Left colon (tissue), 2 donors: ENCODE measurements around the gene GALNT12. TPM values are rescaled to one million over a fixed set of nuclear protein-coding genes. Genes with fewer than 3 reads are reported as not detected.

ENCODE experiments used
- ATAC-seq: fragments of 200-7000 bp; cut with Tn5 transposase; one replicate; pipeline ENCODE4 v1.9.1; 2020; ENCODE audit warnings: mild to moderate bottlenecking, moderate library complexity
- DNase-seq, 2 donors: peaks; one replicate each; pipeline ENCODE4 v3.0.0-alpha.2; 2020
- intact Hi-C, 2 donors: fragments of 100-400 bp; cut with DNase I in 1 of 2; cut with micrococcal nuclease in 1 of 2; formaldehyde crosslinking; loops; one replicate each; pipeline versions ENCODE4 v1.11.2 to v1.14.0; 2022; cut with DNase I, micrococcal nuclease
- total RNA-seq, 2 donors: library from RNA; stranded (reverse); fragmentation: NEBNext Ultra II Directional; extraction: Animal tissue kit (Norgen Biotek cat#: 25700); gene quantifications; one replicate each; pipeline ENCODE4 v1.2.1, GENCODE V29; 2021
- donor health status: DM: no; HTN: no; CAD: no.
- donor health status: DM: yes; HTN: yes; CAD: no.

The GALNT12 gene
- total RNA-seq, 2 donors from 2014 or later: 115 to 156 TPM

- no peak for ATAC-seq
- intact Hi-C loops: no loop called here
- DNase-seq: no peak
These were observed 14.4 kb downstream of the GALNT12 start for GRCh38 chr9:98821831-98822230.

- no peak for DNase-seq
- intact Hi-C loops: no loop called here
- no peak for ATAC-seq
These were observed 15.2 kb downstream of the GALNT12 start for GRCh38 chr9:98822661-98823060.

DNA sequence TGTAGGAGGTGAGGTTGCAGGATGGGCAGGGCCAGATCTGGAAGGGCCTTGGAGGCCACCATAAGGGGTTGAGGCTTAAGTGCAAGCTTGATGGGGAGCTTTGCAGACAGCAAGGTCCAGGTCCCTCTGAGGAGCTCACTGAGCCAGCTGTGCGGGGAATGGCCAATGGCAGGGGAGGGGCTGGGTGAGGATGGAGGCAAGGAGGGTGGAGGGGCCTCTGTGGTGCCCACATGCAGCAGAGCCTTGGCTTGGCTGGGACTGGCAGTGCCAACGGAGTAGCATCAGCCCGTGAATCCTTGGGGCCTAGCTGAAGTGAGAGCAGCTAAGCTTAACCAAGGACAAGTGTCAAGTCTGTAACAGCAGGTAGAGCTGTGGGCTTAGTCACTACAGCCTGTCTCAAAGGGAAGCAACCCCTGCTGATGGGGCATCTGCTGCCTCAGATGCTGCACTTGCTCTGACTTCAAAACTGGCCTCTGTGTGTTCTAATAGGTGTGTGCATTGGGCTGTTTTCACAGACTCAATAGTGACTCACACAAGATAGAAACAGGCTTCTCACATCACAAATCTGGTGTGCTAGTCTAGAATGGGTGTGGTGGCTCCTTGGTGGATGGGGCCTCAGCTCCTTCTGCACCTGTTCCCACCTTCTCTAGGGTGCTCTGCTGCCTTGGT lies 16.3 kb downstream of the GALNT12 start:
- ATAC-seq (no peak), DNase-seq (no peak)
- intact Hi-C loops: no loop called here

DNA sequence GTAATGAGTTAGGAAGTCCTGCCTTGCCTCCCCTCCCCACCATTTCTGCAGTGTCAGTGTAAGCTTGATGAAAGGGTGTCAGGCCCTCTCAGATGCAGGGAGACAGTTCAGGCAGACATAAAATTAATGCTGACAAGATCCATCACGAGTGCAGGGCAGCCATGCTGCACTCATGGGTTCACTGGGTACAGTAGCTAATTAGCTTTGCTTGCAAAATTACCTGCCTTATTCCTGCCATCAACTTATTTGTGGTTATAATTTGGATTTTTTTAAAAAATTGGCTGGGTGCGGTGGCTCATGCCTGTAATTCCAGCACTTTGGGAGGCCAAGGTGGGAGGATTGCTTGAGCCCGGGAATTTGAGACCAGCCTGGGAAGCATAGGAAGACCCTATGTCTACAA lies 17.9 kb downstream of the GALNT12 start:
- ATAC-seq: no peak
- DNase-seq: no peak
- intact Hi-C loops: no loop called here

DNA sequence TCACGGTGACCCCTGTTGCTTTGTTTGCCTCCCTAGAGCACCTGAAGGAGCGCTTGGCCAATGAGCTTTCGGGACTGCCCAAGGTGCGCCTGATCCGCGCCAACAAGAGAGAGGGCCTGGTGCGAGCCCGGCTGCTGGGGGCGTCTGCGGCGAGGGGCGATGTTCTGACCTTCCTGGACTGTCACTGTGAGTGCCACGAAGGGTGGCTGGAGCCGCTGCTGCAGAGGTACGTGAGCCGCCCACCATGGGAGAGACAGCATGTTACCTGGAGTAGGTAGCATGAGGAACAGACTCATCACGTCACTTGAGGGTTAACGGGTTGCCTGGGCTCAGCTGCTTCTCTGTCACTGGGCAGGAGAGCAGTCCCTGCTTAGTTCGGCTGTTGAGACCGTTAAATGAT lies 19.2 kb downstream of the GALNT12 start:
- intact Hi-C loops: no loop called here

GRCh38 chr9:98829766-98830165 lies 22.3 kb downstream of the GALNT12 start:
- intact Hi-C loops: no loop called here
- ATAC-seq (no peak), DNase-seq (no peak)

More for the DNA sequence above, 19.2 kb downstream of the GALNT12 start:
- ATAC-seq: no peak
- no peak for DNase-seq

DNA sequence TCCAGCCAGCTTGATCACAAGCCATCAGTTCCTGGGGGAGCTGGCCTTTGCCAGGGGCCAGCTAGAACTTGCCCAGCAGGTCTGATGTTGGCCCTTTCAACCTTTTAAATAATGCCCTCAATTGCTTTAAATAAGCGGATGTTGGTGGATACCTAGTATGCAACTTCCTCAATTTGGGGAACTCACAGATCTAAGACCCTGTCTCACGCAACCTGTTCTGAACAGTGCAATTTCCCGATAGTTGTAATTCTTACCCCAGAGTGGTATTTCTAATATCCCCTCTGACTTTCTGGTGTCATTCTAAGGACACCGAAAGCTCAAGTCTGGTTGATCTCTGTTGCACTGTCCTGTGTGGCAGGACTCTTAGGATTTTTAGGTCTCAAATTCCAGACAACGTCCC lies 23.1 kb downstream of the GALNT12 start:
- DNase-seq (no peak), ATAC-seq (no peak)
- intact Hi-C loops: no loop called here

GRCh38 chr9:98831696-98832095 lies 24.2 kb downstream of the GALNT12 start:
- intact Hi-C loops: no loop called here
- ATAC-seq (no peak), DNase-seq (no peak)

DNA sequence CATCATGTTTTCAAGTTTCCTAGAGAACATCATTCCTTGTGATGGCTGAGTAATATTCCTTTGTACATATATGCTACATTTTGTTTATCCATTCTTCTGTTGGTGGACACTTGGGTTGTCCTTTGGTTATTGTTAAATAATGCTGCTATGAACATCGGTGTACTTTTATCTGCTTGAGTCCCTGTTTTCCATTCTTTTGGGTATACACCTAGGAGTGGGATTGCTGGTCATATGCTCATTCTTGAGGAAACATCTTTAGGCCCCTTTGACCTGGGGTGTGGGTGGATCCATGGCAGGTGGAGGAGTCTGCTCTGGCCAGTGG lies 25.3 kb downstream of the GALNT12 start:
- DNase-seq (no peak), ATAC-seq (no peak)
- intact Hi-C loops: no loop called here

DNA sequence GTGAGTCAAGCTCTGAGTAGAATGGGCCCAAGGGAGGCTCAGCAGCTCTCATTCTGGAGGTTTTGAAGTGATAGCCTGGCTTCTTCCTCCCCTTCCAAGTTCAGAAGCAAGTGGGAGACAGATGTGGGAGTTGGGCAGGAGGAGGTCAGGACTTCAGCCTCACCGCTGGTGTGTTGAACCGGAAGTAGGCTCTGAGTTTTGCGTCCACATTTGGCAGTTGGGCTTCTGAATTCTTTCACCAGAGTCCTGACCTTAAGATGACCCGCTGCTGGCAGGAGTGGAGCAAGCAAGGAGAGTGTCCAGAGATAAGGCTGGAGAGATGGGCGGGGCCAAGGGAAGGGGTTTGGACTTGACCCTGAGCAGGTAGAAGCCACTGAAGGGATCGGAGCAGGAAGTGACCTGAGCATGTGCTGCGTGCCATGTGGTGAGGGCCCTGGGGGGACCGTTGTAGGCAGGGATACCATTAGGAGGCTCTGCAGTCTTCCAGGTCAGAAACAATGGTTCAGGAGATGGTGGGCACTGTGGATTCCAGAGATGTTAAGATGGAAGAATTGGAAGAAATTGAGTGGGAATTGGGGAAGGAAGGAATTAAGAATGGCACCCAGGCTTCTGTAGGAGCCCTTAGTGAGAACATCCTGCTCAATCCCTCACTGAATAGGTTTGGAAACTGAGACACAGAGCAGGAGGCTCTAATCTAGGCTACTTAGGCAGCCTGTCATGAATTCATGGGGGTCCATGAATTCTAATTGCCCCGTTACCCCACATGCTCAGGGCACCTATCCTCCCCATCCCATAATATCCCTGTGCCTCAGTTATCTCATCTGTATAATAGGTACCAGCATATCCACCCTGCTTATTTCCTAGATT lies 25.9 kb downstream of the GALNT12 start:
- intact Hi-C loops: no loop called here
- ATAC-seq (peak; percentile 21), DNase-seq (no peak)

DNA sequence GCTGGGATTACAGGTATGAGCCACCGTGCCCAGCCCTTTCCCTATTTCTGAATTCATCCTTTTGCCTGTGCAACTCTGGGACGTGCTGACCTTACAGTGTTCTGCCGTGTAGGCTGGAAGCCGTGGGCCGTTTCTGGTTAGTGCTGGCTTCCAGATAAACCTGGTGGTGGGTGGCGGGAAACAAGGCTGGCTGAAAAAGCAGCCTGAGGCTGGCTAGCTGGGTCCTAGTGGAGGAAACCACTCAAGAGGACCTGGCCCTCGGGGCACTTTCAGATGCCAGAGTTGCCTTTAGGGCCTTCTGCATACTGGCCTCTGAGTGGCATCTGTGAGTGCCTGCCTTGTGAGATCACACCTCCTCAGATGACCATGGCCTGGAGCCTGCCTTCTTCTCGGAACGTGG lies 26.9 kb downstream of the GALNT12 start:
- no peak for ATAC-seq
- intact Hi-C loops: no loop called here
- DNase-seq: no peak

DNA sequence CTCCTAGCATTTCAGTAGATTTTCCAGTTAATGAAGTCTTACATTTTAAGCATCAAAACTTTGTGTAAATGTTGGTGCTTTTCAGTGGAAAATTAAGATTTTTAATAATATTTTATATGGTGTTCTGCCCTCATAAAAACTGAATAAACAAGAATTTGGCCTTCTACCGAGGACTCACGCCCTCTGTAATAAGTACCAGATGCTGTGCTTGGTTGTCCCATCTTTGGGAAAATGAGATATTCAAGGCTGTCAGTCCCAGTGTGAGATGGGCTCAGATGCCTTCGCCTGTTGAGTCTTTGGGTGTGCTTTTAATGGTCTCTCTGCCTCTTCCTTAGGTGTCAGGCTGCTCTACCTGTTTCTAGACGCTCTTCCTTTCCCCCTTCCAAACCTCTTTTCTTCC lies 28.7 kb downstream of the GALNT12 start:
- DNase-seq: no peak
- intact Hi-C loops: loop anchor here in 1 of 2 donors (5.0 kb wide), 1 partner anchor 1396 kb away; no protein-coding TSS in a partner anchor
- ATAC-seq: no peak

DNA sequence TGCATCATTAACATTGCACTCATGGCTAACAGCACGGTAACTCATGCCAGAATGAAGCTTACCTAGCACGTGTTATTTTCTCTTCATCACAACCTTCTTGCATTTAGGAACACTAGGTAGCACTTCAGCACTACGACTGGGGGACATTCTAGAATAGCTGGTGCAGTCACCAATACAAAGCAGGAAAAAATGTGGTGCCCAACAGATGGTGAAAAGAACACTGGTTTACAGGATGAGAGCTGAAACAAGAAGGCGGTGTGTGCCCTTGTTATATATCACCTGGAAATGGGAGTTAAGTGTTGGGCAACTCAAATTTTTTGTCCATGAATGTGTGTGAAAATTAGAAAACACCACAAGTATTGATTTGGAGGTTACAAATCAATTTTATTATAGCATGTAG lies 30.0 kb downstream of the GALNT12 start:
- DNase-seq (no peak), ATAC-seq (no peak)
- intact Hi-C loops: loop anchor here in 1 of 2 donors (5.0 kb wide), 1 partner anchor 1395 kb away; no protein-coding TSS in a partner anchor

DNA sequence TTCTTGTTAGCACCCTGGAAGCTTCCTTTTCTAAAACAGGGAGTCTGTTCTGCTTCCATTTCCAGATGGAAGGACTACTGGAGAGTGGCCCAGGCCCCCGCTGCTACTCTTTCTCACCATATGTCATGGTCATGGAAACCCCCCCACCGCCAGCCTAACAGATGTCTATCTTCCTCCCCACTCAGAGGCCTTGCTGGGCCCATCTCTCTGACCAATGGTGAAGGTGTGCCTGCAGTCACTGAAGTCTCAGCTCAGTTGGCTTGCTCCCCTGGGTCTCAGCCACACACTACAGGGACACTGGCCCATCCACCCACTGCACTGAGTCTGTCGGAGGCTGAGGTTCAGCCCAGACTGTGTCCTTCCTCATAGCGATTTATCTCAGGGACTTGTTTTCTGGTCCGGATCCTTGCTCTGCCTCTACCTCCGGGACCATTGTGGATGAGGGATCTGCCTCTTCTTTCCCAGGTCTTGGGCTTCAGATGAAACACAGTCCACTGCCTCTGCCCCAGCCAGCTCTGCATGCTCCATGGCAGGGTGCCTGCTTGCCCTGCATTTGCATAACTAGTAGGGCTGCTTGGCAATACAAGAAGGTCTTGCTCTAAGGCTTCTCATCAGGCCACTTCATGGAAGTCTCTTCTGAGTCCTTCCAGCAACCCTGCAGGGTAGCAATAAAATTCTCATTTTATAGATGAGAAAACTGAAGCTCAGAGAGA lies 30.8 kb downstream of the GALNT12 start:
- ATAC-seq (no peak), DNase-seq (no peak)
- intact Hi-C loops: loop anchor here in 1 of 2 donors (5.0 kb wide), 1 partner anchor 1394 kb away; no protein-coding TSS in a partner anchor

- intact Hi-C loops: loop anchor here in 1 of 2 donors (5.0 kb wide), 1 partner anchor 1393 kb away; no protein-coding TSS in a partner anchor
- no peak for ATAC-seq
- DNase-seq: no peak
These were observed 31.5 kb downstream of the GALNT12 start for GRCh38 chr9:98838868-98839565.

DNA sequence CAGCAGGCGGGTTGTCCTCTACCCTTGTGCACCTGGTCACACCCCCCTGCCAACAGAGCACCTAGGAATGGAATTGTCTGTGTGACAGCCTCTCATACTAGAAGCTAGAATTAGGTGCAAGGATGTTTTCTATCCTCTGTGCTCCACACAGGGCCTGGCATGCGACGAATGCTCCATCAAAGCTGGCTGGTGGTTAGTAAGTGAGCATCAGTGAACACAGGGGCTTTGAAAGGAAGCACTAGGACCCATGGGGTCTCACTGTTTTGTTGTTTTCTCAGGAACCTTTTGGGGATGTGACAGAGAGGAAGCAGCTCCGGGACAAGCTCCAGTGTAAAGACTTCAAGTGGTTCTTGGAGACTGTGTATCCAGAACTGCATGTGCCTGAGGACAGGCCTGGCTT lies 32.3 kb downstream of the GALNT12 start:
- DNase-seq (no peak), ATAC-seq (no peak)
- intact Hi-C loops: loop anchor here in 1 of 2 donors (5.0 kb wide), 1 partner anchor 1393 kb away; no protein-coding TSS in a partner anchor

GRCh38 chr9:98842510-98842909 lies 35.0 kb downstream of the GALNT12 start:
- ATAC-seq (no peak), DNase-seq (no peak)
- intact Hi-C loops: no loop called here

DNA sequence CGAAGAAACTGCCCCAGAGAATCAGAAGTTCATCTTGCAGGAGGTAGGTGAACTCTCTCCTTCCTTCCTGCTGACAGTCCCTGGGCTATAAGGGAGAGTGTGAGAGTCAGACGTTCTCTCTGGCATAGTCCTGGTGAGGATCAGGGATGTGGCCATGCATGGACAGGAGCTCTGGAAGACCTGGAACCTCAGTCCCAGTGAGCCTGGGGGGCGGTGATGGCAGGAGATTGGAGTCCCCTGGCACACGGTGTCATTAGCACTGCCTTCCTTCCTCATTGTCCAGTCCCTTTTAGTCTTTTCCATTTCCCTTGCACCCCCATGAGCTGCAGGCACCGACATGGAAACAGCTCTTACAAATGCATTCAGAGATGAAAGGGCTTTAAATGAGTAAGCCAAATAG lies 38.6 kb downstream of the GALNT12 start:
- intact Hi-C loops: loop anchor here in 1 of 2 donors (5.0 kb wide), 1 partner anchor 151 kb away; no protein-coding TSS in a partner anchor
- DNase-seq: no peak
- no peak for ATAC-seq

DNA sequence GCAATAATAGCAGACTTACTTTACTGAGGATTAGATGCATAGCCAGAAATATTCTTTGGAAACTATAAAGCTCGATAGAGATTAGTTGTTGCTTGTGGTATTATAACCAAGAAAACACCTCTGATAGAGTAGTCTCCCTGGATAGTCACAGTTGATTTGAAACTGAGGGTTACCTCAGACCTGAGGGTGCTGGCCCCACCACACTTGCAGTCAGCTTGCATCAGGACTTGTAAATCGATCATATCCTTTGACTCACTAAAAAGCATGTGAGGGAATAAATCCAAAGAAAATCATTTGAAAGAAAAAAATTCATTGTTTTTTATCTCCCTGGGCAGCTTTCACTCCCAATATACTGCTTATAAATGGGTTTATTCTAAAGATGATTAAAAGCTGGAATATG lies 39.4 kb downstream of the GALNT12 start:
- DNase-seq: no peak
- intact Hi-C loops: loop anchor here in 1 of 2 donors (5.0 kb wide), 1 partner anchor 150 kb away; no protein-coding TSS in a partner anchor
- ATAC-seq: no peak
